Activated naive CD4-positive, alpha-beta T cell (primary cell): ENCODE data around the gene CCDC88C.

Source experiments
- DNase-seq, 4 experiments: peaks; one replicate each; lab custom pipeline; 2025; lab: John Stamatoyannopoulos, UW

Gene CCDC88C

DNA sequence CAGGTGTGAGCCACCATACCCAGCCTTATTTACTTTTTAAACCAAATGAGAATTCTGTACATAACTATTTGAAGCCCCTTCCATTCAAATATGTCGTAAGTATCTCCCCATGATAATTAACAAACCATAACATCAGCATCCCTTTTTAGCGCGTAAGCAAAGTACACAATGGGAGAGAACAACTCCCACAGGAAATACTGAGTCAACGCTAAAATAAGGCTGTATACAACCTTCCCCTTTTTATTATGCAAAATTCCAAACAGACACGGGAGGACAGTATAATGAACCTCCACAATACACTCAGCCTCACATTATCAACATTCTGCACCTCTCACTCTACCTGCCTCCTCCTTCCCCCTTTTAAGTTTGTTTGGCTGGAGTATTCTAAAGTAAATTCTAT is 73.5 kb downstream of the CCDC88C start:
- no peak for DNase-seq

DNA sequence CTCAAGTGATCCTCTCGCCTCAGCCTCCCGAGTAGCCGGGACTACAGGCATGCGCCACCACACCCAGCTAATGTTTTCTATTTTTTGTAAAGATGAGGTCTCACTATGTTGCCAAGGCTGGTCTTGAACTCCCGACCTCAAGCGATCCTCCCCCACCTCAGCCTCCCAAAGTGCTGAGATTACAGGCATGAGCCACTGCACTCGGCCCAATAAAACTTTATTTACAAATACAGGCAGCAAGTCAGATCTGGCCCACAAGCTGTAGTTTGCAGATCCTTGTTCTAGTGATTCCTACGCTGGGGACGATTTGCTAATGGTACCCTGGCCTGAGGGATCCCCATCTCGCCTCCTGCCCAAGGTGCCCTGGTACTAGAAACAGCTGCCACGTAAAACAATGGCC is 74.6 kb downstream of the CCDC88C start:
- DNase-seq, result no peak

DNA sequence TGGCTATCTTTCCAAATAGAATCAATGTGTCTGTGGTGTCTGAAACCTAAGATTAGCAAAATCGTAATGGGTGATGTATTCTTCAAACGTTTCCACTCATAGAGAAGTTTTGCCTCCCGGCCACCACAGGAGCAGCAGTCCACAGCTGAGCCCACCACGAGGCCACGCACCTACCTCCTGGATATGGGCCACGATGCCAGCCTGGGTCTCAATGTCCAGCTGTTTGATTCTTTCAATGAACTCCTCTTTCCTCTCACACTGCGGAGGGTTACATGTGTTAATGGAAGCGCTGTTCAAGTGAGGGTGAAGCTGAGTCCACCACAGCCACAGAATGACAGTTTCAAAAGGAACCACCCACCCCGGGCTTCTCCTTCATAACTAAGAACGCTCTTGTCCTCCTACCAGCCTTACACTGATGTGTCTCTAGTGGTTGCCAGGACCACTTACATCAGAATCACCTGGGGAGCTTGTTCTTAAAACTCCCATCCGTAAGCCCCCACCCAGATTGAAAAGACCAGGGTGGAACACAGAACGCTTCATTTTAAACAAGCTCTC is 75.3 kb downstream of the CCDC88C start:
- DNase-seq, result no peak

DNA sequence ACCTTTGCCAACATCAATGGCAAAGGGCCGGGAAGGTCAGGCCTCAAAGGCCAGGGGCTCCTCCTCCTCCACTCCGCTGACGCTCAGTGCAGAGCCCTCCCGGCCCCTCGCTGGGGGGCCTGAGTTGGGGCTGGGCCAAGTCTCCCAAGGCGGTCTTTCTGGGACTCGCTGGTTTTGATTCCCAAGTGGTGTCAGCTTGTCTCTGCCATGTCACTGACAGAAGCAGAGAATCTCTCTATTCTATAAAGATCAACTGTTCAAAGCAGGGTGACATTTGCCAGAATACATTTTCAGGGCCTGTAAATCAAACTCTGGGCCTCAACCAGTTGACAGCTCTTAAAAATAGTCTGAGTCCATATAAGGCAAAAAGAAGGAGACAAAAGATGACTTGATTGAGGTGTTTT is 75.9 kb downstream of the CCDC88C start:
- DNase-seq, result no peak

DNA sequence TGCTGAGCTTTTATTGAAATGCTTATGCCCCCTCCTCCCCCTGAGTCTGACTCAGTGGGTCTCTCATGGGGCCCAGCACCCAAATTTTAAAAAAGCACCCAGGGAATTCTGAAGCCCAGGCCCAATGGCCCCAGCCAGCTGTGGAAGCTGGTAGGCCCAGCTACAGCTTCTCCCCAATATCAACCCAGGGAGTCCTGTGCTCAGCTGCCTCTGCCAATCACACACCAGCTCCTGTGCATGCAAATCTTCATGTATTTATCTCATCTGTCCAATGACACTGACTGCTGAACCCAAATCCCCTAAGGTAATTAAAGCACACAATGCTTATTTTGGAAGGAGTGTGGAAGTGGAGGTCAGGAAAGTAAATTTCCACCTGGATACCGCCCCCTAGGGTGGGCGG is 76.3 kb downstream of the CCDC88C start:
- no peak for DNase-seq

DNA sequence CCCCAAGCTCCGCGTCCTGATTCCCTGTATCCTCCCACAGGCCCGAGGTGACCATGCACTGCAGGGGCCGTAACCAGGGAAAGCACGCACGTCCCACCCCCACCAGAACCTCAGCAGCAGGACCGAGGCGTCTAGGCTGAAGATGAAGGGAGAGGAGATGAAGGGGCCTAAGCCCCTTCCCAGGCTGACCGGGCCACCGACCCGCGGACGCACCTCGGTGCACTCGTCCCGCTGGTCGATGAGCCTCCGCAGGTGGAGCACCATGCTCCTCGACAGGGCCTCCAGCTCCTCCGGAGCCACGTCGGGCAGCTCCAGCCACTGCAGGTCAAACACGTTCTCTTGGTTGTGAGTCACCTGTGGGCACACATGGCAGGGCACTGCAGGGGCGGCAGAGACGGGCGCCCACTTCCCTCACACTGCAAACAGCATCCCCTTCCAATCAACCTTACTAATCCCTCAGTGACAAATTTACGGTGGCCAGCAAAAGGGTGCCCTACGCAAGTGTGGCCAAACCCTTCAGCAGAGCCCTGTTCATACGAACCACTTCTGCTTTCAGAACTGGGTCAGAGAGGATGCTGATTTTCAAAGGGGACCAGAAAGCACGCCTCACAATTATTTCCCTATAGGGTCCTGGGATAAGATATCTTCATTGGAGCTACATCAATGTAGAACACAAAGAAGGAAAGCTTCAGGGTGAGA is 77.8 kb downstream of the CCDC88C start:
- DNase-seq, result no peak

DNA sequence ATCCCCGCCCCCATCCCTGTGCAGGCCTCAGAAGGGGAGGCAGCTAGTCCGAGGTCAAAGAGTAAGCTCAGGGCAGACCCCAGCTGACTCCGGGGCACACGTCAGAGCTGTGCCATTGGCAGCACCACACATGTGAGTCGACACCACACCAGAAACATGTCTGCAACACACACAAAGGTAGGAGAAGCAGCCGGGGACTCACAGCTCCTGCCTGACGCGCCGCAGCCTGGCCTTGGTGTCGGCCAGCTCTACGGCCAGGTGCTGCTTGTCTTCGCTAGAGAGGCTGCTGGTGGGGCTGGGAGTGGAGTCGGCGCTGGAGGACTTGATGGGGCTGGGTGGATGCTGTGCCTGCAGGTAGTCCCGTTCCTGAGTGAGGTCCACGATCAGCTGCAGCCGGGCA is 78.5 kb downstream of the CCDC88C start:
- no peak for DNase-seq

DNA sequence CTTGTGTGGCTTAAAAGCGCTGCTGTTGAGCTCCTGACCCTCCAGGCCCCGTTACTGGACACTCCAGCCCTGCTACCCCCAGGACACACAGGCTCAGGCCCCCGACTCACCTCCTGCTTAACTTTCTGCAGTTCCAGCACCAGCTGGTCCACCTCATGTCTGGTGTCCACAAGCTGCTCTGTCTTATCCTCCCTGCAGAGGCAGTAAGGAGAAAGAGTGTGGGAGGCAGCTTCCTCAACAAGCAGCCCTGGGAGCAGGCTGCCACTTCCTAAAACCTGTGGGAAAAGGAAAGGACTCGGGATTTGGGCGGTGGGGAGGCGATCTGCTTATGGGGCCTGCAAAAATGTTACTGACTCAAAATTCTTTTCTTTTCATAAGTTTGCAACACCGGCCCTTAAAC is 79.2 kb downstream of the CCDC88C start:
- no peak for DNase-seq

DNA sequence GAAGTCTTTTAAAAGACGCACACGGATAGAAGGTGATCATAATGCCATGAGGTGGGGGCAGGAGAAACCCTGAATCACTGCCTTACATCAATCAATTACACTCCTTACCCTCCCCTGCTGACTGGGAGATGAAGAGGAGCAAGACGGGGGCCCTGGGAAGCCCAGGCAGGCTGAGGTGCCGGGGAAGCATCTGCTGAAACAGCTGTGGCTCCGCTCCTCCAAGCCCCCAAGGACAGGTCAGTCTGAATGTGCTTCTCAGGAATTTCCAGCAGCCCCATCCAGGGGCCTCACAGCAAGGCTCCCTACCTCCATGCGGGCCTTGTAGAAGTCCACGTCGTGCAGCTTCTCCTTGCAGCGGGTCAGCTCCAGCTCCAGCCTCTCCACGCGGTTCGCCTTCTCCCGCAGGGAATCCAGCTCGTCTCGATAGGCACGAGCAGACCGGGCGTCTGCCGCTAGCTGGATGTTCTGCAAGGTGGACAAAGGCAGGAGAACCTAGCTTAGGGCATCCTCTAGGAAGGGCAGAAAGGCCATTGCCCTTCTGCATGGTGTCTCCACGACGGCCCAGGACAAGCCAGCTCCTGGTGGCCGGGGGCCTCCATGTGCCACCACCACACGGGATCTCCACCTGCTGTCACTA is 79.8 kb downstream of the CCDC88C start:
- DNase-seq, result no peak

DNA sequence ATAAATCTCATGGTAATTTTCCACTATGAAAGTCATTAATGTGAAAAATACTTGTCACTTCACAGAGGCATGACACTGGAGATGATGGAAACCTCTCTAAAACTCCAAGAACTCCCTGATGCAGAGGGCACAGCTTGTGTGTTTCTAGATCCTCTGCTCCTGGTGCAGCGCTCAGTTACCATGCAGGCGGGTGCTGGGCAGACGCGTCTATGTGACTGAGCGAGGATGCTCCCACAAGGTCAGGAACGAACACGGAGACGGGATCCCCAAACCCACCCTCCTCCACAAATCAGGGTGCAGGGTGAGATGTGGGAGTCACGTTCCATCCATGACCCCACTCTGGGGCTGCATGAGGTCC is 81.5 kb downstream of the CCDC88C start:
- DNase-seq, result no peak

DNA sequence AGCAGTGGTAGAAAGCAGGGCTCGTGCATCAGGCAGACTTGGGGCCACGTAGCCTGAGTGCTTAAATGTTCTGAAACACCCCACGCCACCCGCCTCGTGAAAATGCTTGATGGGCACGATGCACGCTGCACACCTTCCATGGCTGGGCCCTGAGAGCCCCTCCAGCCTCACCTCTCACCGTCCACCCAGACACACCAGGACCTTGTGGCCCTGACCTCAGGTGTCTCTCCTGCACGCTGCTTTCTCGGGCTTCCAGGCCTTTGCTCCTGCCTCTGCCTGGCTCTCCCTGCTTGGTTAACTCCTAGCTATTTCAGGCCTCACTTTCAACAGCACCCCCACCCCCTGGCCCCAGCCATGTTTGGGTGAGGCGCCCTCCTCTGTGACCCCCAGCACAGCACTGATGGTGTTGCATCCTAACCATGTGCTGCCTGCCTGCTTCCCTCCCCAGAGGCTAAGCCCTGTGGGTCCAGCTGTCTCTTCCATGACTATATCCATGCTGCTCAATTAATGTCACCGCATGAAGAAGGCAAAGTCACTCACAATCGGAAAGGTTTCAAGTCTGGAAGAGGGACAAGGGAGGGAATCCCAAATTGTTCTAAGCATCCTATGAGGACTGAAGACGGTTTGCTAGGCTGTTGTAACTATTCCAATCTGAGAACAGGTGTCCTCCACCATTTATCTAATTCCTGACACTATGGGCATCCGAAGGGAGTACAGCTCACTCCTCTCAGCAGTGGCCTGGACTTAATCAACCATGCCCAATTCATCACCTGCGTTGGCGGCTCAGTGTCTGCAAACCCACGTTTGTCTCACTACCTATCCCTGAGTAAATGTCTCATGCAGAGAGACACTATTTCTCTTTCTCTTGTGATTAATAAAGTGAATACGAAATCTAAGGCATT is 82.2 kb downstream of the CCDC88C start:
- DNase-seq, result no peak

DNA sequence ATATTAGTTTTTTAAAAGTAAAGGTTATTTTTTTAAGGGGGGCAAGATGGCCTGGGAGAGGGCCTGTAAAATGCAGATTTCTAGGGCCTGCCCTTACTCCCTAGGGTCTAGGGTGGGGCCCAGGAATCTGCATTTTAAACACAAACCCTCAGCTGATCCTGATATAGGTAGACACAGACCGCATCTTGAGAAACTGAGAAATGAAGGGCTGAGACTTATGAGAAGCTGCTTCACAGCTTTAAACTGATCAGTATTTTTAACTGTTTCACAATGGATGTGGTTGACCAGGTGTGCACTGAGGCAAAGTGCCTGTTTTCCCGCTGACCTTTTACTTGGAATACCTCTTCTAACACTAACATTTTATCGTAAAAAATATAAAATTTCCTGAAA is 84.0 kb downstream of the CCDC88C start:
- no peak for DNase-seq

DNA sequence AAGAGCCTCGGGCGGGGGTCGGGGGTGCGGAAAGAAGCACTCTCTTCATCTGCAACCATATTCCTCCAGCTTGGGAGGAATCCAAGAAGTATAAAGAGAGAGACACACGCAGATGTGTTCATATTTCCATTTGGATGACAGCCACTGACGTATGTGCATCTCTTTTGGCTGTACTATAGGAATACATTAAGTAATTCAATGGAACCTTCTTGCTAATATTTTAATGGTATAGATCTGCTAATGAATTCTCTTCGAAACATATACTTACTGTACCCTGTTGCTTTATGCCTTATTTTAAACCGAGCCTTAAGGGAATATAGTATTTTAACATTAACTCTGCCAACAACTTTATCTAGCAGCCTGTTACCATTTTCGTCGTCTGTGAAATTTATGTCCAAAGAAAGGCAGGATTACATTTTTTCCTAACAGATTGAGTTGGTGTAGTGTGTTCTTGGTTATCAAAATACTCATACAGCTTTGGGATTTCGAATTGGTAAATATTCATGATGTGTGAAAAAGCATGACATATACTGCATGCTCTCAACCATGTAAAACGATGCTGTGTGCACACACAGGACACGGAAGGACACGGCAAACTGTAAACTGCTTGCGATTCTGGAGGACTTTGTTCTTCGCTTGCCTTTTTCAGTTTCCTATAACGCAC is 84.5 kb downstream of the CCDC88C start:
- DNase-seq, result no peak

DNA sequence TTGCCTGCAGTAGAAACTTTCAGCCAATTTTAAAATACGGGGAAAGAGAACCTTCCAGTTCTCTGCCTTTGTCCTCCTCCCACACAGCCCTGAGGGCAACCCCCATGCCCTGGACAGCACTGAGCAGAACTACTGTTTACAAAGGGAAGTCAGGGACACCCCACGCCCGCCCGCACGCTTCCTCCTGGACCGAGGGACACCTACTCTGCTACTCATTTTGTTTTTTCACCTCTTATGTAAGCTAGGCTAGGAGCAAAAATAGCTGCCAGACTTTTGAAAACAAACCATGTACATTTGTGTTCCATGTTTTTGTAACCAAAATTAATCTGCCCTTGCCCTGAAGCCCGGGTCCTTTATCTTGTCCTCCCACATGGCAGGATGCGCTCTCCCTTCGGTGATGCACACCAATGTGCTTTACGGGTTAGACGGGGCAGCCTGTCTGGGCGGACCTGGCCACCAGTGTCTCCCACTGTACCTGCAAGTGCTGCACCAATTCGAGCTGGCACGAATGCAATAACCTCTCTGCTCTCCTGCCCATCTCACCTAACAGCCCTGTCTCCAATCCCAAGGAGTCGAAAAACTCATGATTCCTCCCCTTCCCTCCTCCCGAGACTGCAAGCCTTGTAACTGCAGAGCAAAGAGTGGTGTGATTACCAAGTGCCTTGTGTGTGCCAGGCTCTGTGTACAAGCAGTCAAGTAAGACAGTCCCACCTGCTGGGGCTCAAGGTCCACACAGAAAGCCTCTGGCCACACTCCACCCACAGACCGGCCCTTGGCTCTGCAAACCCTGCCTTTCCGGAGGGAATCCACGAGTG is 85.2 kb downstream of the CCDC88C start:
- DNase-seq, result no peak

DNA sequence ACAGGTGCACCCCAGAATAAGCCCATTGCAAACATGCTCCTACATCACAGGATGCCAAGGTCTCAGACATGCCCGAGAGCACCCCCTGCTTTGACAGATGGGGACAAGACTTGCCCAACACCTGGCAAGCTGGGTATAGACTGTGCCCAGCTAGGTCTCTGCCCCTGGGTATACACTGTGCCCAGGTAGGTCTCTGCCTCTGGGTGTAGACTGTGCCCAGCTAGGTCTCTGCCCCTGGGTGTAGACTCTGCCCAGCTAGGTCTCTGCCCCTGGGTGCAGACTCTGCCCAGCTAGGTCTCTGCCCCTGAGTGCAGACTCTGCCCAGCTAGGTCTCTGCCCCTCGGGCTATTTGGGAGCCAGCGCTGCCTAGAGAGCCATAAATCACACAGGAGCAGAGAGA is 85.9 kb downstream of the CCDC88C start:
- no peak for DNase-seq

DNA sequence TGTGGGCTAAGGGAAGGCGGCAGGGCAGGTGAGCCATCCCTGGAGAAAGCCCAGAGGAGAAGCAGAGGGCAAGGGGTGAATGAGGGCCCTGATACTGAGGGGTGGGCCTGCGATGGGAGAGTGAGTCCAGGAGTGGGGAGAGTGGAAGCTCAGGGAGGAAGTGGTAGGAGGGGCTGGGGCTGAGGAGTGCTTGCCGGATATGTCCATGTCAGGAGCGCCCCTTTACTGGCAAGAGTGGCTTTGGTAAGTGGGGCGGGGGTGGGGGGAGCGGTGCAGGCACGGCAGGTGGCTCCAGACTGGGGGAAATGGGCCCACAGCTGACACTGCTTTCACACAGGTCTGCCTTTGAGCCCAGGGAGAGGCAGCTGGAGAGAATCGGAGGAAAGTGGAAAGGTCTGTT is 86.8 kb downstream of the CCDC88C start:
- peak in 1 of 4 experiments; percentile 28 for DNase-seq

DNA sequence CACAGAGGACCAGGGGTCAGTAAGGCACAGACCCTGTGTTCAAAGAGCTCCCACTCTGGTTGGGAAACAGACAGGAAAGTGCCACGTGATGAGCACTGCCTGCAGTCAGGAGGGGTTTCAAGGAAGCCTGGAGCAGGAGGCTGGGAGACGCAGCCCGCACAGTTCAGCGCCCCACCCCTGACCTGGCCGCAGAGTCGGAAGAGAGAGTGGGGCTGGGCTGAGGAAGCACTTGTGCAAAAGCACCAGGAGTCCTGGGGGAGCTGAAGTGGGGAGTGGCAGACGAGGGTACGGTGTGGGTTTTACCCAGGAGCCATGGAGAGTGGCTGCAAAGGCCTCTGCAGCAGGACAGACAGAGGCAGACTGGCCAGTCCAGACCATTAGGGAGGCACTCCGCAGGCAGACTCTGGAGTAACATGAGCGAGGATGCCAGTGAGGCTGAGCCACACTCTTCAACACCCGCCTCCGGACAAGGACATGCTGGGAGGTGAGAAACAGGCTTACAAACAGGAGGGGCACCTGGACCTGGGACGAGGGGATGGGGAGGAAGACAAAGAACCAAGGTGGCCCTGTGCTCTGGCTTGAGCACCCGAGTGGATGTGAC is 87.4 kb downstream of the CCDC88C start:
- DNase-seq, result no peak

DNA sequence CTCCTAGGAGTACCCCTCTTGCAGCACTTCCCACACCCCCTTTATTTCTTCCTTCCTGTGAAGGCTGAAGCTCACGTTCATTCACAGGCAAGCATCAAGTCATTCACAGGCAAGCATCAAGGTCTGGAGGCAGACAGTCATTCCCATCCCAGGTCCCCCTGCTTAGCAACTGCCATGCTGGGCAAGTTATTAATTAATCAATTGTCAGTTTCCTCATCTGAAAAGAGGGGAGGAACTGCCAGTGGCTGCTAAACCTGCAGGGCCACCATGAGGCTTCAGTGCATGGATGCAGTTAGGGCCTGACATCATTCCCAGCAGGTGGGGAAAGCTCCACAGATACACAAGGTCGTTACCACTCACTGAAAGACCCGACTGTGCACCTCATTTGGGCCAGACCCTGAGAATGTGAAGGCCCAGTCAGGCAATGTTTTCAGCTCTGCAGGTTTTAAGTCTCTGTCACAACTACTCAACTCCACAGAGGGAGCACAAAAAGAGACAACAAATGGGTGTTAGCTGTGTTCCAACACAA is 88.1 kb downstream of the CCDC88C start:
- no peak for DNase-seq

DNA sequence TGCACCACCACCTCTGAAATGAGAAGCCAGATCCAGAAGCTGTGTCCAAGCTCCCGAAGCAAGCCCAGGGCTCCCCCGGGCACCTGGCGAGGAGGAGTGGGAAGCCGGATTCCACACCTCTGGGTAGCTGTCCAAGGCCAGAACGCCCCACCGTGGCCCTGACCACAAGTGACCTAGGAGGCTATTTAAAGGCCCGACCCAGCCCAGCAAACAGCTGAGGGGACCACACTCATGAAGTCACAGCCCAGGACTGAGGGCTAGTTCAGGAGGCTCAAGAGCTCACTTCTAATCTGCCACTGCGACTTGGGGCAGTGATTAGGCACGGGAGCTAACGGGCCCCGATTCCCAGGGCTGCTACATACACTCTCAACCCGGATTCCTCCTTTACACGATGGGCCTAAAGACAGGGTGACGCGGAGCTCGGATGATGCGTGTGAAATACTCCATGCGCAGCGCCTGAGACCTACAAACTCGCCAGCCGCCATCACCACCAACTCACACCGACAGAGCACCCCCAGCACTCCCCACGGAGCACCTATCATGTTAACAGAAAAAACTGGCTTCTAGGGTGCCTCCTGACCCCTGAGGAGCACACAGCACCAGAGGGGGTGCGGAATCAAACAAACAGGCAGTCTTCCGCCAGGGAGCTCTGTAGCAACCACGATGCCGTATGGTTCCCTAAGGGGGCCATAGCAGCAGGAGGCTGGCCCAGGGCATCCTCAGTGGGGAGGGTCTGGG is 89.1 kb downstream of the CCDC88C start:
- no peak for DNase-seq
